HG02759 (cell line): Measurements from ENCODE around the gene NPY5R.

Experiments
- ATAC-seq: cut with Tn5 transposase; IDR thresholded peaks from one replicate; pipeline ENCODE4 v1.9.1; 2021; ENCODE audit warnings: mild to moderate bottlenecking, moderate library complexity; ENCODE audit not compliant: unreplicated experiment

Gene NPY5R

GRCh38 chr4:163343604-163344146 is at the start of gene NPY5R:
TSS of gene NPY5R (plus strand) at chr4:163343892. CDS start at chr4:163350274, 6,382 bp downstream.
- ATAC-seq, result no peak

GRCh38 chr4:163295138-163295537 is 48.6 kb upstream of the NPY5R start:
- no peak for ATAC-seq

- ATAC-seq, result no peak
These were observed 43.2 kb upstream of the NPY5R start for GRCh38 chr4:163300445-163300844.

- no peak for ATAC-seq
These were observed 40.6 kb upstream of the NPY5R start for GRCh38 chr4:163303069-163303468.

GRCh38 chr4:163309466-163309865 is 34.2 kb upstream of the NPY5R start:
- ATAC-seq, result no peak

- ATAC-seq, result no peak
These were observed 26.6 kb upstream of the NPY5R start for GRCh38 chr4:163317110-163317509.

GRCh38 chr4:163330916-163331628 is 12.6 kb upstream of the NPY5R start:
- ATAC-seq, result no peak

- no peak for ATAC-seq
These were observed 11.9 kb upstream of the NPY5R start for GRCh38 chr4:163331629-163332376.

GRCh38 chr4:163332526-163333406 is 10.9 kb upstream of the NPY5R start, which contains the start of gene NPY1R:
TSS of gene NPY1R (minus strand) at chr4:163332596. CDS start at chr4:163326554, 6,042 bp downstream.
- ATAC-seq, result peak; percentile 92

- ATAC-seq, result no peak
These were observed 8.3 kb upstream of the NPY5R start for GRCh38 chr4:163335384-163335783.

GRCh38 chr4:163344147-163345125 is 744 bp downstream of the NPY5R start:
- ATAC-seq, result no peak

- ATAC-seq, result no peak
These were observed 7.0 kb downstream of the NPY5R start for GRCh38 chr4:163350672-163351071.

GRCh38 chr4:163353054-163353453 is 9.4 kb downstream of the NPY5R start:
- no peak for ATAC-seq

GRCh38 chr4:163356104-163356503 is 12.4 kb downstream of the NPY5R start:
- no peak for ATAC-seq

GRCh38 chr4:163367651-163368050 is 24.0 kb downstream of the NPY5R start:
- ATAC-seq, result no peak

GRCh38 chr4:163372029-163372428 is 28.3 kb downstream of the NPY5R start:
- ATAC-seq, result no peak

- ATAC-seq, result no peak
These were observed 35.0 kb downstream of the NPY5R start for GRCh38 chr4:163378661-163379060.

GRCh38 chr4:163380703-163381102 is 37.0 kb downstream of the NPY5R start:
- no peak for ATAC-seq

GRCh38 chr4:163382178-163382869 is 38.6 kb downstream of the NPY5R start:
- ATAC-seq, result no peak
